Measurements from ENCODE around the gene DEDD.

- TF ChIP-seq POLR2AphosphoS5 (IDR thresholded peaks at IDR 0.05; ENCODE audit: low read depth, low read length) (no peak), REST (IDR thresholded peaks at IDR 0.05; ENCODE audit: insufficient read depth in 1 of 2, low read depth in 2 of 2, low read length in 2 of 2) (no peak), SIN3A (IDR thresholded peaks at IDR 0.05; ENCODE audit: borderline replicate concordance, insufficient read depth, low read length) (no peak), TAF1 (IDR thresholded peaks at IDR 0.05; ENCODE audit: borderline replicate concordance, insufficient read depth, low read length) (no peak)
These were observed 43.8 kb downstream of the DEDD start for GRCh38 chr1:161088587-161089110.

Measured in PFSK-1 (cell line).